G401 (cell line): ENCODE measurements around the gene ROMO1. TPM values are rescaled to one million over a fixed set of nuclear protein-coding genes. Genes with fewer than 3 reads are reported as not detected.

Source experiments
- DNase-seq: peaks from one replicate; pipeline ENCODE4 v3.0.0-alpha.2; 2015; ENCODE audit warnings: low spot score
- in situ Hi-C: cut with HindIII; loops from 2 replicates; pipeline ENCODE4 v1.10.0; 2016; ENCODE audit warnings: low sequenced_read_pairs, mixed read lengths
- total RNA-seq: library from RNA; depleted of rRNA; stranded (reverse); fragments of >200 nt; shearing (Covaris generic); gene quantifications from 2 replicates; pipeline ENCODE4 v1.2.3, GENCODE V29; 2014

Gene ROMO1
- total RNA-seq, 1 experiment from 2014 or later = 152 TPM

GRCh38 chr20:35724321-35725230 is 25.4 kb downstream of the ROMO1 start:
- DNase-seq = no peak
- in situ Hi-C loops = no loop called here

DNA sequence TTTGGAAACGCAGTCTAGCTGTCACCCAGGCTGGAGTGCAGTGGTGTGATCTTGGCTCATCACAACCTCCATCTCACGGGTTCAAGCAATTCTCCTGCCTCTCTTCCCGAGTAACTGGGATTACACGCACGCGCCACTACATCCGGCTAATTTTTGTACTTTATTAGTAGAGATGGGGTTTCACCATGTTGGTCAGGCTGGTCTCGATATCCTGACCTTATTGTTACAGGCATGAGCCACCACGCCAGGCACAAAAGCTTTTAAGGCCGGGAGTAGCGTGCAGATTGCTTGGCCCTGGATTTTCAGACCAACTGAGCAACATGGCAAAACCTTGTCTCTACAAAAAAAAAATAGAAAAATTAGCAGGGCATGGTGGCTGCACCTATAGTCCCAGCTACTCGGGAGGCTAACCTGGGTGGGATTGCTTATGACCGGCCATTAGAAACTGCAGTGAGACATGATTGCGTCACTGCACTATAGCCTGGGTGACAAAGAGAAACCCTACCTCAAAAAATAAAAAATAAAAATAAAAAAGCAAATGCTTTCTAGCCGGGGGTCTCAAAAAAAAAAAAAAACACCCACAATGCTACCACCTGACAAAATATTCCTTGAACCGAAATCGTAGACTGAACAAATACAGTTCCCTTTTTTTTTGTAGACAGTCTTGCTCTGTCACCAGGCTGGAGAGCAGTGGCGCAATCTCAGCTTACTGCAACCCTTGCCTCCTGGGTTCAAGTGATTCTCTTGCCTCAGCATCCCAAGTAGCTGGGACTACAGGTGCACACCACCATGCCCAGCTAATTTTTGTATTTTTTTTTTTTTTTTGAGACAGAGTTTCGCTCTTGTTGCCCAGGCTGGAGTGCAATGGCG is 27.9 kb downstream of the ROMO1 start:
- no peak for DNase-seq
- in situ Hi-C loops = no loop called here

GRCh38 chr20:35729283-35729807 is 30.1 kb downstream of the ROMO1 start:
- in situ Hi-C loops = no loop called here
- no peak for DNase-seq

GRCh38 chr20:35729836-35730582 is 30.8 kb downstream of the ROMO1 start:
- in situ Hi-C loops = no loop called here

GRCh38 chr20:35730583-35731468 is 31.6 kb downstream of the ROMO1 start:
- in situ Hi-C loops = no loop called here
- DNase-seq = no peak

More at GRCh38 chr20:35729836-35730582, 30.8 kb downstream of the ROMO1 start:
- DNase-seq = no peak

GRCh38 chr20:35731469-35731788 is 32.2 kb downstream of the ROMO1 start:
- in situ Hi-C loops = no loop called here
- DNase-seq = no peak

DNA sequence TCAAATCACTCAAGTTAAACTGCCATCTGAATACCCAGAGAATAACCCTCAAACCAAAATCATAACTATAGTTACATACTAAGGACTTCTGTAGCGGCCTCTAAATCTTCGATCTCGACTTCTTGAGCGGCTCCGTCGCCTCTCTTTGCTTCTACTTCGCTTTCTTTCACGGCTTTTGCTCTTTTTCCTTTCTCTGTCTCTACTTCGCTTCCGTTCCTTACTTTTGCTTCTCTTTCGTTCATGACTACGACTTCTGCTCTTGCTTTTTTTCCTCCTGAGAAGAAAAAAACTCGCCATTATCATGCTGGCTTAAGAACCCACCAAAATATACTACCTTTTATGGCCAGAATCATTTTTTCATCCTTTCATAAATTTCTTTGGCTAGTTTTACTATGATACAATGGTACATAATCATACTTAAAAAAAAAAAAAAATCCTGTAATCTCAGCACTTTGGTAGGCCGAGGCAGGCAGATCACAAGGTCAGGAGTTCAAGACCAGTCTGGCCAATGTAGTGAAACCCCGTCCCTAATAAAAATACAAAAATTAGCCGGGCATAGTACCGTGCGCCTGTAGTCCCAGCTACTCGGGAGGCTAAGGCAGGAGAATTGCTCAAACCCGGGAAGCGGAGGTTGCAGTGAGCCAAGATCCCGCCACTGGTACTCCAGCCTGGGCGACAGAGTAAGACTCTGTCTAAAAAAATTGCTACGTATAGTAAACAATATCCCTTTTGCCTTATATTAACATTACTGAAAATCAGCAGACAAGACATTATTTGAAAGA is 32.8 kb downstream of the ROMO1 start:
- DNase-seq = no peak
- in situ Hi-C loops = no loop called here

DNA sequence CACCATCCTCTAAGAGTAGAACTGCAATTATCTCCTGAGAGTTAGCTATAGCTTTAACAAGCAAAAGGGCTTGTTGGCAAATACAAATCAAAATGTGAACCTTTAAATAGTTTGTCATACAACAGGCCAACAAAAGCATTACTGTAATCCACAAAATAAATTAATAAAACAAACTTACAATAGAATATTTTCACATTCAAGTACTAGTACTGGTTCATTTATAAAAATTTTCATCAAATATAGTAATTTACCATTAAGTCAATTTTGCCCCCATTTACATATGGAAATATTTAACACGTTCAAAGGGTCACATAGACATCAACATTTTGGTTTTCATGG is 33.4 kb downstream of the ROMO1 start:
- in situ Hi-C loops = no loop called here
- DNase-seq = no peak

DNA sequence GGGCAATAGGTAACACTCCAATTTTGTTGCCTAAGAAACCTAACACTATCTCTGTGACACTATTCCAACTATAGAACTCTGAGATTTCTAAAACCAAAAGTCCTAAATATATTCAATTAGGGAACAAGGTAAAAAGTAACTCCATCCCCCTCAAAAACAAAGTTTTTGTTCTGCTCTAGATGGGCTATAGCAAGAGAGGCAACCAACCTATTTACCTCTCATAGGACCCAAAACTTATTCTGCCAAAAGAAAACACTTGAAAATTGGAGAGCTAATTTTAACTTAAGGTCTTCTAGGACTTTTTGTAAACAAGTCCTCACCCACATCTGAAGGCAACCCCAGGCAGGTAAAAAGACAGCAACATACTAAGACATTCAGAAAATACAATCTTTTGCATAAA is 35.2 kb downstream of the ROMO1 start:
- in situ Hi-C loops = no loop called here
- DNase-seq = no peak

GRCh38 chr20:35734777-35735649 is 35.8 kb downstream of the ROMO1 start:
- in situ Hi-C loops = no loop called here
- DNase-seq = no peak

- no peak for DNase-seq
- in situ Hi-C loops = no loop called here
Measured at GRCh38 chr20:35735826-35736470, 36.7 kb downstream of the ROMO1 start.

GRCh38 chr20:35737865-35738333 is 38.7 kb downstream of the ROMO1 start:
- DNase-seq = no peak
- in situ Hi-C loops = no loop called here

DNA sequence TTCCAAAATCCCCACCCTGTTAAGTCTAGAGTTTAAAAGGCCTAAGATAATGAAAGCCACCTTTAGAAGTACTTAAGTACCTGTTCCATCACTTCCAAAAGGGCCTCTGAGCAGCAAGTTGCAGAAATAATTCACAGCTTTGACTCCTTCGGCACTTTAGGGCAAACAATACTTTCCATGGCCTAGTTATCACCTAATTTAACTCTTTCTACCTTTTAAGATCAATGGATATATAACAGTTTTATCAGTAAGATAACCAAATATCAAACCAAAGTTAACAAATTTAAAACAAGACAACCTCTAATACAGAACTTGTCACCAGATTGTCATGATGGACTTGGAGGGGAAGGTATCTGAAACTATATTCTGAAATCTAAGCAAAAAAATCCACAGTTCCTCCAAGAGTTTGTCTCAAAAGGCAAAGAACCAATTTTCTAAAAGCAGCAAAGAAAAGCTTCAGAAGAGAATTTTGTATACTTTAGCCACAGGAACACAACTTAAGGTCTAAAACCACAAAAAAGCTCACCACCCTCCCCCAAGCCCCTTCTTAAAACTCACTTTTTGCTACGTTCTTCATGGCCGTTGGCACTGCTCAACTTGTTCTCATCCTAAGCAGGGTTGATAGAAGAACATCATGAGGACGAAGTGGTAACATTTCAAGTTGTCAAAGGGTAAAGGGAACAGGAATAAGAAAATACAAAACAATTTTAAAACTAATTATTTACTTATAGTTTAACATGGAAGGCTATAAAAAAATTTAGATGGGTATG is 39.4 kb downstream of the ROMO1 start:
- no peak for DNase-seq
- in situ Hi-C loops = no loop called here

DNA sequence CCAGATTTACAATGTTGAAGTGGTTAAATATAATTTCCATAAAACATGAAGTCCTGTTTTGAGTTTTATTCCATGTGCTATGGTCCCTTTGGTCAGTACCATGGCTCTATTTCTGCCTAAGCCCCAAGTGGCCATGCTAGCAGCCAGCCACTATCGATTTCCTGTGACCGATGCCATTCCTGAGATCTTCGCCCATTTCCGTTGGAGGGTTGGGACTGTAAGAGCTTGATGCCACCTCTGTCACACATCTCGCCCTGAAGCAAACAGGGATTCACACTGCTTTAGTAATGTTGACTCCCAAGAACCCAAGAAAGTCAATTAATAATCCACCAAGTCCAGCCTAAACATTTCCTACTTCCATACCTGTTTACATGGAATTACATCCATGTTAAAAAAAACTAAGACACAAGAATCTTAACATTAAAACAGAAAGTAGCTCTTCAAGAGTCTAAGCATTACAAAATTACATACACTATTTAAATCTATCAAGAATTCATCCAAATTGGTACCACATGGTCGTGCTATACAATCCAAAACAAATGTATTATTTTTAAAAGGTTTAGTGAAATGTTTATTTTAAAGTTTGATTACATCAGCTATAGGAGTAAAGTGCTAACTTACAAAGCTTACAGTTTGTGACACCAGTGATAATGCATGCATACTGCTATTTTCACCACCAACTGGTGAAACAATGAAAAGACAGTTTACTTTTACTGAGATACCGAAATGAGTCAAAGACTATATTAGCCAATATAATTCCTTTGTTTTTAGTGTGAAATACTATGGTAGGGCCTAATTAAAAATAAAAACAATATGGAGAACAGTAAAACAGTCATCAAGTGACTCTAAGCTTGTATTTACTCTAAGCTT is 40.3 kb downstream of the ROMO1 start:
- no peak for DNase-seq
- in situ Hi-C loops = no loop called here
